ENCODE data around the gene GPR78. TPM values are rescaled to one million over a fixed set of nuclear protein-coding genes. Genes with fewer than 3 reads are reported as not detected.

Gene GPR78
- total and polyA plus RNA-seq, 2 of the 8 experiments (the other 6 are each of a cell fraction or from before 2014, with no cell fraction given) = 1.0 to 3.0 TPM

- TF ChIP-seq CHD7 (IDR thresholded peaks at IDR 0.05; ENCODE audit: insufficient replicate concordance, low read length) (no peak), FOSL1 (IDR thresholded peaks at IDR 0.05; ENCODE audit: insufficient read depth, low read depth, low read length) (no peak), EZH2 (IDR thresholded peaks at IDR 0.05; ENCODE audit: low read depth, low read length, severe bottlenecking) (no peak), POLR2AphosphoS5 (IDR thresholded peaks at IDR 0.05; ENCODE audit: low read depth, low read length) (no peak), TCF12 (IDR thresholded peaks at IDR 0.05; ENCODE audit: low read depth, low read length) (no peak), CEBPB (IDR thresholded peaks at IDR 0.05; ENCODE audit: low read depth, low read length) (no peak), SIRT6 (IDR thresholded peaks at IDR 0.05; ENCODE audit: low read length) (no peak), EP300 (IDR thresholded peaks at IDR 0.05; ENCODE audit: borderline replicate concordance in 1 of 2, low read depth in 2 of 2, low read length in 2 of 2) (no peak)
These were observed 11.6 kb downstream of the GPR78 start (continued) for GRCh38 chr4:8591626-8592365.

Measured in H1 (cell line).